ENCODE results near the gene CFAP77.
"Not testable (repeated sequence)": the region's sequence is repeated elsewhere in the genome, so short reads cannot be mapped to it uniquely, and the experiment has no call there.

GRCh38 chr9:132377769-132378168, 32.2 kb upstream of the CFAP77 start:
- TF ChIP-seq POLR2AphosphoS5 (IDR thresholded peaks at IDR 0.05; ENCODE audit: low read depth, low read length); POLR2A (IDR thresholded peaks at IDR 0.05; ENCODE audit: low read depth, low read length); TAF1 (IDR thresholded peaks at IDR 0.05; ENCODE audit: borderline replicate concordance, low read depth, low read length): not testable (repeated sequence)

Data from GM12892 (cell line).